Immature natural killer cell (primary cell): ENCODE measurements around the gene IL3RA. TPM values are rescaled to one million over a fixed set of nuclear protein-coding genes. Genes with fewer than 3 reads are reported as not detected.

Experiments
- DNase-seq, 3 donors: peaks; one replicate each; pipeline ENCODE4 v3.0.0; 2022; ENCODE audit warnings: mixed read lengths in 1 of 3
- H3K27ac Mint-ChIP-seq, 6 donors: one replicate each; pipeline ENCODE4 v1.8.0; 2020; ENCODE audit warnings: mixed read lengths in 6 of 6, mild to moderate bottlenecking in 5 of 6, inconsistent platforms in 4 of 6, moderate library complexity in 3 of 6
- H3K27me3 Mint-ChIP-seq, 3 donors: one replicate each; pipeline ENCODE4 v1.8.0; 2020 to 2021; ENCODE audit warnings: low read depth in 3 of 3, mild to moderate bottlenecking in 3 of 3, mixed read lengths in 3 of 3, moderate library complexity in 3 of 3, inconsistent platforms in 1 of 3
- H3K36me3 Mint-ChIP-seq, 3 donors: one replicate each; pipeline ENCODE4 v1.8.0; 2020; ENCODE audit warnings: mixed read lengths in 3 of 3, inconsistent platforms in 2 of 3, mild to moderate bottlenecking in 2 of 3
- H3K4me1 Mint-ChIP-seq, 2 donors: one replicate each; pipeline ENCODE4 v1.8.0; 2020; ENCODE audit warnings: inconsistent platforms in 2 of 2, mild to moderate bottlenecking in 2 of 2, mixed read lengths in 2 of 2, moderate library complexity in 1 of 2
- H3K4me3 Mint-ChIP-seq, 5 donors: one replicate each; pipeline ENCODE4 v1.8.0; 2020; ENCODE audit warnings: mild to moderate bottlenecking in 5 of 5, mixed read lengths in 5 of 5, inconsistent platforms in 3 of 5, moderate library complexity in 3 of 5
- H3K9me3 Mint-ChIP-seq, 6 donors: one replicate each; pipeline ENCODE4 v1.8.0; 2020; ENCODE audit warnings: mild to moderate bottlenecking in 6 of 6, mixed read lengths in 6 of 6, inconsistent platforms in 4 of 6, moderate library complexity in 3 of 6
- polyA plus RNA-seq, 3 donors: library from polyadenylated mRNA; unstranded; fragments of 300-500 nt; fragmentation: Illumina TruSeq; gene quantifications; one replicate each; pipeline ENCODE4 v1.2.3, GENCODE V29; 2021

IL3RA gene
- polyA plus RNA-seq, 3 donors from 2014 or later = 0.79 to 5.0 (median 1.5) TPM

DNA sequence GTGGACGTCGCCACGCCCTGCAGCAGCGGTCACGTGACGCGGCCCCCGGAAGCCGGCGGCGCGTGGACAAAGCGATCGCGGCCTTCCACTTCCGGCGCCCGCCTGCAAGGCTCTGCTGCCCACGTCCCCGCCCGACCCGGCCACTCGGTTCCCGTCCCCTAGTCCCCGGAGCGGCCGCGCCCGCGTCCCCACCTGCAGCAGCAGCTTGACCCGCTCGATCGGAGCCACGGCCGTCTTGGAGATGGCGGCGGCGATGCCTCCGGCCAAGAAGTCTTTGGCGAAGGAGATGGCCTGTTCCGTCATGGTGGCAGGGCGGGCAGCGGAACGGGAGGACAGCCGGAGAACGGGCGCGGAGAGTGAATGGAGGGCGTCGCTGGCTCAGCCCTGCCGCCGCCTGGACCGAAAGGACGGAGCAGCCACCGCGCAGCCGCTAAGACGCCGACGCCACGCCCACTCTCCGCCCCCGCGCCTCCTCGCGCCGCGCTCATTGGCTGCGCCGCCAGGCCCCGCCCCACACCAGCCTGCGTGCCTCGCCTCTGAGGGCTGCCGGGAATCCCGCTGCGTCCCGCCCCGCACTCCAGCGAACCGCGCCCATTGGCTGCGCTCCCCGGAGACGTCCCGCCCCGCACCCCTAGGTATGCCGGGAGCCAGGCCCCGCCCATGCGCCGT is 55.3 kb downstream of the IL3RA start, which contains the start of gene SLC25A6:
Gene SLC25A6 (minus strand): TSS at position 407 of the 669 bp plus-strand sequence. CDS start 104 bp downstream, at position 303.
- peak within 1 kb of the TSS; percentile 88 to 94 (median 91) for H3K4me3 Mint-ChIP-seq
- DNase-seq = peak; percentile 99
- H3K4me1 Mint-ChIP-seq = peaks cover 39 to 44% of the 10 kb centered on the region in 2 donors
- H3K9me3 Mint-ChIP-seq = peaks cover 0 to 1% (median 0%) of the 10 kb centered on the region in 6 donors
- H3K27me3 Mint-ChIP-seq = peaks cover 13 to 21% (median 14%) of the 10 kb centered on the region in 3 donors
- peaks cover 8 to 12% (median 8%) of the 10 kb centered on the region in 3 donors for H3K36me3 Mint-ChIP-seq
- H3K27ac Mint-ChIP-seq = peak within 1 kb of the TSS; percentile 77 to 90 (median 86)

DNA sequence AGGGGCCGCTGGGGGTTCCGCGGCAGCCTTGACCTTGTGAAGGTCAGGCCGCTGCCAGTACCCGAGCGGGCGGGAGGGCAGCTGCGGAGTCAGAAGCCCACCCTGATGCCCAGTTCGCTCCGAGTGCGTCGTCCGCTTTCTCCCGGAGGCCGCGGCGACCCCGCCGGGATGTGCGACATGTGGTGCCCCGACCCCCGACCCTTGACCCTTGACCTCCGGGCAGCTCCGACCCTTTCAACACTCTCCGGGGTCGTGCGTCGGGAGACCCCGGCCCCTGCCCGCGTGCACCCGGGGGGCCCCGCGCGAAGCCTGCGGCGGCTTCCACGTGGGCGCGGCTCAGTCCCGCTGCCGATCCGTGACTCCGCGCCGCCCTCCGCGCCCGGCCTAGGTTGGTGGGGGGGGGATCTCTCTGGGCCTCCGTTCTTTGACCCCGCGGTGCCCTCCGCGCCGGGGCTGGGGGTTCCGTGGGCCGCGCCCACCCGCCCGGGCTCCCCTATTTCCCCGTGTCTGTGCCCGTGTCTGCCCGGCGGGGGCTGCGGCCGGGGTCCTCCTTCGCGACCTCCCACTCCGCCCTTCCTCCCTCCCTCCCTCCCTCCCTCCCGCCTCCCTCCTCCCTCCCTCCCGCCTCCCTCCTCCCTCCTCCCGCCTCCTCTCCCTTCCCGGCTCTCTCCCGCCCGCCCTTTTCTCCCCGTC is 55.9 kb downstream of the IL3RA start:
- peaks cover 14 to 21% (median 14%) of the 10 kb centered on the region in 3 donors for H3K27me3 Mint-ChIP-seq
- peaks cover 7 to 10% (median 8%) of the 10 kb centered on the region in 3 donors for H3K36me3 Mint-ChIP-seq
- H3K9me3 Mint-ChIP-seq = peaks cover 0 to 1% (median 0%) of the 10 kb centered on the region in 6 donors
- DNase-seq = no peak
- H3K4me3 Mint-ChIP-seq = peak overlapping the region; percentile 88 to 94 (median 91)
- peak overlapping the region in 5 of 6 donors; percentile 74 to 89 (median 77) for H3K27ac Mint-ChIP-seq
- H3K4me1 Mint-ChIP-seq = peaks cover 39 to 44% of the 10 kb centered on the region in 2 donors

DNA sequence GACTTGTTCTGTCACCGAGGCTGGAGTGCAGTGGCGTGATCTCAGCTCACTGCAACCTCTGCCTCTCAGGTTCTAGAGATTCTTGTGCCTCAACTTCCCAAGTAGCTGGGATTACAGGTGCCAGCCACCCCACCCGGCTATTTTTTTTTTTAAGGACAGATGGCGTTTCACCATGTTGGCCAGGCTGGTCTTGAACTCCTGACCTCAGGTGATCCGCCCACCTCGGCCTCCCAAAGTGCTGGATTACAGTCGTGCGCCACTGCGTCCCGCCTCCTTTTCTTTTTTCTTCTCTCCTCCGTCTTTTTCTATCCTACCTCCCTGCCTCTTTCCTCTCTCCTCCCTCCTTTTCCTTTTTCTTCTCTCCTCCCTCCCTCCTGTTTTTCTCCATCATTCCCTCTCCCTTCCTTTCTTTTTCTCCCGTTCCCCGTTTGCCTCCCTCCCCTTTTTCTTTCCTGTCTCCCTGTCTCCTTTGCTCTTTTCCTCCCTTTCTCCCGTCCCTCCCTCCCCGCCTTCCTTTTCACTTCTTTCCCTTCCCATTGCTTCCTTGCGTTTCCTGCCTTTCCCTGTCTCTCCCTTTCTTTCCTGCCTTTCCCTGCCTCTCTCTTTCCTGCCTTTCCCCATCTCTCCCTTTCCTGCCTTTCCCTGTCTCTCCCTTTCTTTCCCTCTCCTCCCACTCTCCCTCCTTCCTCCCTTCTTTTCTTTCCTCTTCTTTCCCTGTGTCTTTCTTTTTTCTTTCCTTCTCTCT is 57.5 kb downstream of the IL3RA start:
- peaks cover 12 to 17% (median 15%) of the 10 kb centered on the region in 3 donors for H3K27me3 Mint-ChIP-seq
- H3K27ac Mint-ChIP-seq = peak overlapping the region in 5 of 6 donors; percentile 51 to 85 (median 64)
- DNase-seq = no peak
- peak overlapping the region; percentile 82 to 91 (median 84) for H3K4me3 Mint-ChIP-seq
- H3K36me3 Mint-ChIP-seq = peaks cover 0 to 3% (median 0%) of the 10 kb centered on the region in 3 donors
- peaks cover 24 to 30% of the 10 kb centered on the region in 2 donors for H3K4me1 Mint-ChIP-seq
- H3K9me3 Mint-ChIP-seq = peaks cover 0 to 1% (median 0%) of the 10 kb centered on the region in 6 donors

DNA sequence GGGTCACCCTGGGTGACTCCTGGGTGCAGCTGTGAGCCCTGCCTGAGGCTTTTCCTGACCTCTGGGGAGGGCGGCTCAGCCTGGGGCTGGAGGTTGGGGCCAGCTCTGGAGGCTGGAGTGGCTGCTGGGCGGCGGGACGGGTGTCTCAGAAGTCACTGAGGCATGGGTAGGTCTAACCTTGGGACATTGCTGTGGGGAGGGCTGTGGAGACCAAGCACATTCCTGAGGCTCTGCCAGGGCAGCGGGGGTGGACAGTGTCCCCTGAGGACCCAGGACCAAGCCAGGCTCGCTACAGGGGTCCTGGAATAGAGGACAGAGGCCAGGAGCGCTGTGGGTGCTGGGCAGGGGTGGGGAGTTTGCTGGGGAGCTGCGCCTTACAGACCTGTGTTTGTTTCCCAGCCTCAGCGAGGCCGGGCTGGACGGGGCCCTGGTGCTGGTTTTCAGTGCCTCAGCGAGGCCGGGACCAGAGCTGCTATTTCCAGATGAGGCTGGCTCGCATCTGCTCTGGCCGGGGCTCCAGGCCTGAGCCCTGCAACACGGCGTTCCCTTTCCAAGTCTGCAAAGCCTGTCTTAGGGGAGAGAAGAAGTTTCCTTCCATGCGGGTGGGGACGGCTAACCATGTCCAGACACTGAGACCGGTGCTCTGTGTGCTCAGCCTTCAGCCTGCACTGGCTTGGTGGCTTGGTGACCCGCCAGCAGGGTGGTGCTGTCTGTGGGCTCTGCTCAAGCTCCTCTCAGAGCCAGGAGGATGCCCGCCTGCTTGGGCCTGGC is 58.3 kb downstream of the IL3RA start:
- Mint-ChIP-seq H3K27ac (peak overlapping the region in 1 of 6 donors; percentile 85), H3K9me3 (peaks cover 0 to 1% (median 0%) of the 10 kb centered on the region in 6 donors), H3K4me1 (peaks cover 20 to 24% of the 10 kb centered on the region in 2 donors), H3K36me3 (peaks cover 0 to 3% (median 0%) of the 10 kb centered on the region in 3 donors), H3K4me3 (peak overlapping the region in 3 of 5 donors; percentile 16 to 86 (median 55)), H3K27me3 (peaks cover 12 to 15% (median 14%) of the 10 kb centered on the region in 3 donors)
- DNase-seq = no peak

DNA sequence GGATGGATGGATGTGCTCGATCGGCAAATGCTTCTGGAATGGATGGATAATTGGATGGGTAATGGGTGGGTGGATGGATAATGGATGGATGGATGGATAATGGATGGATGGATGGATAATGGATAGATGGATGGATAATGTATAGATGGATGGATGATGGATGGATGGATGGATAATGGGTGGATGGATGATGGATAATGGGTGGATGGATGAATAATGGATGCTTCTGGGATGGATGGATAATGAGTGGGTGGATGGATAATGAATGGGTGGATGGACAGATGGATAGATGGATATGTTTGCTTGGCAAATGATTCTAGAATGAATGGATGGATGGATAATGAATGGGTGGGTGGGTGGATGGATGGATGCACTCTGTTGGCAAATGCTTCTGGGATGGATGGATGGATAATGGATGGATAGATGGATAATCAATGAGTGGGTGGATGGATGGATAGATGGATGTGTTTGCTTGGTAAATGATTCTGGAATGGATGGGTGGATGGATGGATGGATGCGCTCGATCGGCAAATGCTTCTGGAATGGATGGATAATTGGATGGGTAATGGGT is 59.1 kb downstream of the IL3RA start:
- Mint-ChIP-seq H3K4me3 (peak overlapping the region in 3 of 5 donors; percentile 20 to 33 (median 23)), H3K27ac (peak overlapping the region in 3 of 6 donors; percentile 38 to 43 (median 42)), H3K27me3 (peaks cover 12 to 15% (median 13%) of the 10 kb centered on the region in 3 donors), H3K4me1 (peaks cover 17 to 18% of the 10 kb centered on the region in 2 donors), H3K9me3 (peaks cover 0 to 1% (median 0%) of the 10 kb centered on the region in 6 donors), H3K36me3 (peaks cover 0 to 3% (median 0%) of the 10 kb centered on the region in 3 donors)
- DNase-seq = no peak

DNA sequence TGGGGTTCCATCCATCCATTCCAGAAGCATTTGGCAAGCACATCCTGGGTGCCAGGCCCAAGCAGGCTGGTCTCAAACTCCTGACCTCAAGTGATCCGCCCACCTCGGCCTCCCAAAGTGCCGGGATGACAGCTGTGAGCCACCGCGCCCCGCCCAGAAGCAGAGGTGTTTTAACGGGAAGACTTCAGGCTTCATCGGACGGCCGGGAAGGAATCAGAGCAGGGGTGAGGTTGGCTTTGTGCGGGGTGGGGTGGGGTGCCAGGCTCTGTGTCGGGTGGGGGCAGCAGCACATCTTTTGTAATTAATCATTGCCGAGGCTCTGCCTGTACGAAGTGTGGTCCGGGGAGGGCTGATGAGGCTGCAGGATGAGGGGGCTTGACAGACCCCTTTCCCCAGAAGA is 60.4 kb downstream of the IL3RA start:
- Mint-ChIP-seq H3K9me3 (peaks cover 0 to 1% (median 0%) of the 10 kb centered on the region in 6 donors), H3K4me3 (no peak overlapping the region), H3K27ac (no peak overlapping the region), H3K4me1 (peaks cover 10 to 11% of the 10 kb centered on the region in 2 donors), H3K27me3 (peaks cover 3 to 9% (median 3%) of the 10 kb centered on the region in 3 donors), H3K36me3 (peaks cover 0 to 3% (median 0%) of the 10 kb centered on the region in 3 donors)
- no peak for DNase-seq

DNA sequence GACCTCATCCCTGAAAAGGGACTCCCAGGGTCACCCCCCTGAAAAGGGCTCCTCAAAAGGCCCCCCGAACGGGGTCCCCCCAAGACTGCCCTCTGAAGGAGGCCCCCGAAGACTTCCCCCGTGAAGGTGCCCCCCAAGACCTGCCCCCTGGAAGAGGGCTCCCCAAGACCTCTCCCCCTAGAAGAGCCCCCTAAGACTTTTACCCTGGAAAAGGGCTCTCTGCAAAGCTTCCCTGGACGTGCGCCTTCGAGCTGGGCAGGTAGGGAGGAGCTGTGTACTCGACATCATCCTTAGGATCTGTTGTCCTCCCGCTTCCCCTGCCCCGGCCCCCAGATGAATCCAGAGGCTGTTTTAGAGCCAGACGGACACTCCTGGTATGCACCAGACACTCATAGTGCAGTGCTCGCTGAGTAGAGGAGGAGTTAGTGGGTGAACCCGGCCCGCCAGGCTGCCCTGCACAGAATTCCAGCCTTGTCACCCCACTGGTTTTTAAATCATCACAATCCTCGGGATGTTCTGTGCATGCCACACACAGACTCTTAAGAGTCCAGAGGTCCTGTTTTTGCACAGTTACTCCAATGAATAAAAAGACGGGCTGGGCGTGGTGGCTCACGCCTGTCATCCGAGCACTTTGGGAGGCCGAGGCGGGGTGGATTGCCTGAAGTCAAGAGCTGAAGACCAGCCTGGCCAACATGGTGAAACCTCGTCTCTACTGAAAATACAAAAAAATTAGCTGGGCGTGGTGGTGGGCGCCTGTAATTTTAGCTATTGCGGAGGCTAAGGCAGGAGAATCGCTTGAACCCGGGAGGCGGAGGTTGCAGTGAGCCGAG is 61.1 kb downstream of the IL3RA start:
- H3K27ac Mint-ChIP-seq = no peak overlapping the region
- no peak for DNase-seq

DNA sequence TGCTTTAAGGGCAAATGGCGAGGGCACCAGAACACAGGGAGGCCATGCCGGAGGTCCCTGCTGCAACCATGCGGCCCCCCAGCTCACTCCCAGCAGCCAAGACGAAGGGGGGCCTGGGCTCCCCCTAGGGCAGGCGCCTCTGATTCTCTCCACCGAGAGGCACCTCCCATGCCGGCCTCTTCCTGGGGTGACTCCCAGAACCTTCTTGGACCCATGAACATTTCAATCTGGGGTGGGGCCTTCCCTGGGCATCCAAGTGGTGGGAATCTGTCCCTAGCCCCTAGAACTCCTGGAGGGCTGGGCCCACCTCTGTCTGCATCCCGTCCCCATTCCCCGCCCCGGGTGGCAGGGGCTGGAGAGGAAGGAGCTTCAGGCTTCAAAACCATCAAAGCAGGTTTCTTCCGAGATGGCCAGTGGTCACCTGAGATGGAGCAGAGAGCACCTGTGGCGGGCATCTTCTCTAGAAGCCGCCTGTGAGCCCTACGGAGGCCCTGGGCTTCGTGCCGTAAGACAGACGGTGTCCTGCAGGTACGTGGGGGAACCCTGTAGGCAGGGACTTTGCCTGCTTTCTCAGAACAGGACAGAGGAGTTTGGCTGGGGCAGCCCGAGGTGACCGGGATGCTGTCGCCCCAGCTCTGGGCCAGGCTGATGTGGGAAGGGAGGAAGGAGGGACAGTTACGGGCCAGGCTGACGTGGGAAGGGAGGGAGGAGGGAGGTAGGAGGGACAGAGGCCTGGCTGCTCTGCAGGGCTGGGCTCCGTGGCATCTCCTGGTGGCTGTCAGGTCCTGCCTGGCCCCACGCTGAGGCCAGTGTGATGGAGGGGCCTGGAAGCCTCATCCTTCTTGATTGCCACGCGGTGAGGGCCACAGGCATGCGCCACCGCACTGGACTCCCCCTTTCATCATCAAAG is 62.1 kb downstream of the IL3RA start:
- DNase-seq = no peak
- H3K4me1 Mint-ChIP-seq = peaks cover 2 to 8% of the 10 kb centered on the region in 2 donors
- no peak overlapping the region for H3K27ac Mint-ChIP-seq
- peaks cover 0 to 1% (median 0%) of the 10 kb centered on the region in 6 donors for H3K9me3 Mint-ChIP-seq
- peaks cover 2 to 4% (median 3%) of the 10 kb centered on the region in 3 donors for H3K27me3 Mint-ChIP-seq
- no peak overlapping the region for H3K4me3 Mint-ChIP-seq
- H3K36me3 Mint-ChIP-seq = peaks cover 0 to 3% (median 0%) of the 10 kb centered on the region in 3 donors

More for the DNA sequence above, 61.1 kb downstream of the IL3RA start:
- Mint-ChIP-seq H3K4me3 (no peak overlapping the region), H3K27me3 (peaks cover 2 to 7% (median 3%) of the 10 kb centered on the region in 3 donors), H3K36me3 (peaks cover 0 to 3% (median 0%) of the 10 kb centered on the region in 3 donors), H3K4me1 (peaks cover 10 to 11% of the 10 kb centered on the region in 2 donors), H3K9me3 (peaks cover 0 to 1% (median 0%) of the 10 kb centered on the region in 6 donors)

DNA sequence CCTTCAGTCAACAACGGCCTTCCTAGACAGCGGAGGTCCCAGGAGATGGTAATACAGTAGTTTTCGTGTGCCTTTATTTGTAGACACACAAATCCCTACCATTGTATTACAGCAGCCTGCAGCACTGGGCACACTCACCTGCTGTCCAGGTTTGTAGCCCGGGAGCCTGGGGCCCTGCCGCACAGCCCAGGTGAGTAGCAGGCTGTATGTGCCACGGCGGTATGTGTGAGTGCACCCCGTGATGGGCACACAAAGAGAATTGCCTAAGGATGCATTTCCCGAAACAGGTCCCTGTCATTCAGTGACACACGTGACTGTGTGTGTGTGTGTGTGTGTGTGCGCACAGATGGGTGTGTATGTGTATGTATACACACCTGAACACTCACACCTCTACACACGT is 63.5 kb downstream of the IL3RA start:
- DNase-seq = no peak
- peaks cover 0 to 1% (median 0%) of the 10 kb centered on the region in 6 donors for H3K9me3 Mint-ChIP-seq
- no peak overlapping the region for H3K27ac Mint-ChIP-seq
- H3K4me1 Mint-ChIP-seq = peaks cover 0 to 6% of the 10 kb centered on the region in 2 donors
- H3K36me3 Mint-ChIP-seq = peaks cover 0 to 3% (median 0%) of the 10 kb centered on the region in 3 donors
- H3K4me3 Mint-ChIP-seq = no peak overlapping the region
- H3K27me3 Mint-ChIP-seq = peaks cover 2 to 4% (median 3%) of the 10 kb centered on the region in 3 donors

DNA sequence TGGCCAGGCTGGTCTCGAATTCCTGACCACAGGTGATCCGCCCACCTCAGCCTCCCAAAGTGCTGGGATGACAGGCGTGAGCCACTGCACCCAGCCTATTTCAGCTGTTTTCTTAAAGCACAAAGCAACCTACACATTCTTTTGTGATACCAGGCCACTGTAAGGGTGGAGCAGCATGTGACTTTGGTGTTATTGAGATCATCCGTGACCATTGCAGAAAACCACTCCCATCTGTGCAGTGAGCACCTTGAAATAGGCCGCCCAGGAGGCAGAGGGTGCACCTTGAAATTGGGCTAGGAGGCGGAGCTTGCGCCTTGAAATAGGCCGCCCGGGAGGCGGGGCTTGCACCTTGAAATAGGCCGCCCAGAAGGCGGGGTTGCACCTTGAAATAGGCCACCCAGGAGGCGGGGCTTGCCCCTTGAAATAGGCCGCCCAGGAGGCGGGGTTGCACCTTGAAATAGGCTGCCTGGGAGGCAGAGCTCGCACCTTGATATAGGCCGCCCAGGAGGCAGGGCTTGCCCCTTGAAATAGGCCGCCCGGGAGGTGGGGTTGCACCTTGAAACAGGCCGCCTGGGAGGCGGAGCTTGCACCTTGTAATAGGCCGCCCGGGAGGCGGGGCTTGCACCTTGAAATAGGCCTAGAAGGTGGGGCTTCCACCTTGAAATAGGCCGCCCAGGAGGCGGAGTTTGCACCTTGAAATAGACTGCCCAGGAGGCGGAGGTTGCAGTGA is 64.3 kb downstream of the IL3RA start:
- Mint-ChIP-seq H3K36me3 (peaks cover 0 to 3% (median 0%) of the 10 kb centered on the region in 3 donors), H3K27me3 (peaks cover 0 to 2% (median 2%) of the 10 kb centered on the region in 3 donors), H3K27ac (no peak overlapping the region), H3K4me3 (no peak overlapping the region), H3K9me3 (no peaks in the 10 kb centered on the region), H3K4me1 (peaks cover 0 to 2% of the 10 kb centered on the region in 2 donors)
- DNase-seq = no peak
